GM12891 (cell line): ENCODE results near the gene POFUT2.

ENCODE experiments used
- PAX5 ChIP-seq: IDR thresholded peaks from 2 replicates; pipeline ENCODE4 v1.6.1; 2011; ENCODE audit warnings: low read length, moderate library complexity, mild to moderate bottlenecking; ENCODE audit not compliant: insufficient read depth, severe bottlenecking
- POLR2A ChIP-seq: IDR thresholded peaks from 2 replicates; pipeline ENCODE4 v1.6.1; 2011; ENCODE audit warnings: low read depth, low read length, control low read depth
- POLR2AphosphoS5 ChIP-seq: IDR thresholded peaks from 2 replicates; pipeline ENCODE4 v1.6.1; 2011; ENCODE audit warnings: low read depth, low read length, control low read depth
- POU2F2 ChIP-seq: IDR thresholded peaks from 2 replicates; pipeline ENCODE4 v1.6.1; 2011; ENCODE audit warnings: low read depth, mild to moderate bottlenecking, control low read depth, low read length, moderate library complexity
- SPI1 ChIP-seq: IDR thresholded peaks from 2 replicates; pipeline ENCODE4 v1.6.1; 2011; ENCODE audit warnings: low read depth, low read length, control low read depth
- TAF1 ChIP-seq: IDR thresholded peaks from 2 replicates; pipeline ENCODE4 v1.6.1; 2011; ENCODE audit warnings: low read depth, low read length, control low read depth

- TF ChIP-seq POLR2A (no peak), POLR2AphosphoS5 (no peak), TAF1 (no peak), POU2F2 (no peak), PAX5 (no peak), SPI1 (no peak)
Measured at GRCh38 chr21:45325206-45326168, 37.8 kb upstream of the POFUT2 start.
